ENCODE results near the gene TRIP12. TPM values are rescaled to one million over a fixed set of nuclear protein-coding genes. Genes with fewer than 3 reads are reported as not detected.

Gene TRIP12
- total RNA-seq, 2 donors from 2014 or later = 77.6 to 170 TPM

GRCh38 chr2:229956491-229956890 is 34.7 kb upstream of the TRIP12 start:
- 77 to 85% methylated on average over 3 of the region's 3 CpGs for WGBS, 2 donors
- intact Hi-C loops (cut with DNase I) = no loop called here
- DNase-seq (no peak), ATAC-seq (no peak)
- TF ChIP-seq POLR2A (IDR thresholded peaks at IDR 0.05) (no peak), CTCF (IDR thresholded peaks at IDR 0.05) (no peak)
- H3K4me1 ChIP-seq = no peaks in the 10 kb centered on the region
- no peaks in the 10 kb centered on the region for H3K9me3 ChIP-seq
- H3K36me3 ChIP-seq (replicated peaks in 1 of 2; ENCODE audit: insufficient read depth in 1 of 2, low read depth in 2 of 2) = no peaks in the 10 kb centered on the region
- H3K27me3 ChIP-seq = no peaks in the 10 kb centered on the region
- no peak overlapping the region for H3K27ac ChIP-seq
- H3K4me3 ChIP-seq = no peak overlapping the region

GRCh38 chr2:229955663-229956062 is 33.9 kb upstream of the TRIP12 start:
- TF ChIP-seq POLR2A (IDR thresholded peaks at IDR 0.05) = no peak
- no peak for TF ChIP-seq CTCF (IDR thresholded peaks at IDR 0.05)
- 82 to 97% methylated on average over 1 of the region's 1 CpG for WGBS, 2 donors
- ATAC-seq = no peak

DNA sequence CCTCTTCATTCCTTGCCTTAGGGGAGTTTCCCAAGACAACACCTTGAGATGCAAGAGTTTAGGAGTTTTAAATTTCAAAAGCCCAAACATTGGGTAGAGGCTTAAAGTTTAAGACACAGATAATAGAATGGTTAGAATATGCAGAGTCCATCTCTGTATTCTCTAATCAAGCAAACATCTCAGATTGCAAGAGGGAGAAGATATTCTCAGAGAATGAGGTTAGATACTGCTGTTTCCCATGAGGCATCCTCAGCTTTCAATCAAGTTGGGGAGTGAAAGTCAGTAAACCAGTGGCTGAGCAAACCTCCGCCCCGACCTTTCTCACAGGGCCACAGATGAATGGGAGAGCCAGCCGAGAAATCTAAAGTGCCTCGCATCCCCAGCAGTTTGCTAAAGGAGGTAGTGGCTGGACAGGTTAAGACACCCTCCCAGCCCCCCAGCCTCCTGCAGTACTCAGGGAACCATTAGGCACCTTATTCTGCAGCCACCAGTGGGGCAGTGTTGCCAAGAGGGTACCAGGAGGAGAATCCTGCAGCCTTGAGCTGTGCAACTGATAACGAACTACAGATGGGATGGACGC is 30.5 kb upstream of the TRIP12 start:
- no peak for DNase-seq
- no peak for ATAC-seq
- H3K27ac ChIP-seq = no peak overlapping the region
- no peaks in the 10 kb centered on the region for H3K9me3 ChIP-seq
- H3K27me3 ChIP-seq = no peaks in the 10 kb centered on the region
- intact Hi-C loops (cut with DNase I) = no loop called here
- 91 to 93% methylated on average over 5 to 6 of the region's 6 CpGs for WGBS, 2 donors
- no peaks in the 10 kb centered on the region for H3K4me1 ChIP-seq
- no peaks in the 10 kb centered on the region for H3K36me3 ChIP-seq (replicated peaks in 1 of 2; ENCODE audit: insufficient read depth in 1 of 2, low read depth in 2 of 2)
- H3K4me3 ChIP-seq = no peak overlapping the region
- TF ChIP-seq CTCF (IDR thresholded peaks at IDR 0.05) (no peak), POLR2A (IDR thresholded peaks at IDR 0.05) (no peak)

More at GRCh38 chr2:229955663-229956062, 33.9 kb upstream of the TRIP12 start:
- H3K4me3 ChIP-seq = no peak overlapping the region
- H3K36me3 ChIP-seq (replicated peaks in 1 of 2; ENCODE audit: insufficient read depth in 1 of 2, low read depth in 2 of 2) = no peaks in the 10 kb centered on the region
- no peaks in the 10 kb centered on the region for H3K27me3 ChIP-seq
- H3K9me3 ChIP-seq = no peaks in the 10 kb centered on the region
- H3K27ac ChIP-seq = no peak overlapping the region
- intact Hi-C loops (cut with DNase I) = no loop called here
- no peaks in the 10 kb centered on the region for H3K4me1 ChIP-seq
- DNase-seq = no peak

DNA sequence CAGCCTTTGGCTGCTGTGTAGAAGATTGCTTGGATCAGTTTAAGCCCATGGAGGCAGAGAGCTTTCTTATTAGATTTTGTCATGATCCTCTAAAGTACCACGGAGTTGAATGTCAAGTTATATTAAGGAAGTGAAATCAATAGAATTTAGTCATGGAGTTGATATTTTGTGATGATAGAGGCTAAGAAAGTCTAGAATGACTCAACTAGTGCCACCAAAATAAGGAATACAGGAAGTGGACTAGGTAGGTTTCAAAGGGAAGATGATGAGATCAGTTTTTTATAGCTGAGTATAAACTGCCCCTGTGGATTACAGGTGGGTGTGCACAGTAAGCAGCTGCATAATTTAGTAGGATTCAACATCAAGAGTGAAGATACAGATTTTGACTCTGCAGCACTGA is 25.7 kb upstream of the TRIP12 start:
- intact Hi-C loops (cut with DNase I) = no loop called here
- whole genome bisulfite sequencing, 2 donors = 77 to 88% methylated on average over 1 of the region's 1 CpG
- Histone ChIP-seq H3K9me3 (no peaks in the 10 kb centered on the region), H3K27me3 (no peaks in the 10 kb centered on the region), H3K36me3 (replicated peaks in 1 of 2; ENCODE audit: insufficient read depth in 1 of 2, low read depth in 2 of 2) (no peaks in the 10 kb centered on the region), H3K27ac (no peak overlapping the region), H3K4me1 (no peaks in the 10 kb centered on the region), H3K4me3 (no peak overlapping the region)
- ATAC-seq (no peak), DNase-seq (no peak)
- no peak for TF ChIP-seq CTCF (IDR thresholded peaks at IDR 0.05)
- TF ChIP-seq POLR2A (IDR thresholded peaks at IDR 0.05) = no peak

DNA sequence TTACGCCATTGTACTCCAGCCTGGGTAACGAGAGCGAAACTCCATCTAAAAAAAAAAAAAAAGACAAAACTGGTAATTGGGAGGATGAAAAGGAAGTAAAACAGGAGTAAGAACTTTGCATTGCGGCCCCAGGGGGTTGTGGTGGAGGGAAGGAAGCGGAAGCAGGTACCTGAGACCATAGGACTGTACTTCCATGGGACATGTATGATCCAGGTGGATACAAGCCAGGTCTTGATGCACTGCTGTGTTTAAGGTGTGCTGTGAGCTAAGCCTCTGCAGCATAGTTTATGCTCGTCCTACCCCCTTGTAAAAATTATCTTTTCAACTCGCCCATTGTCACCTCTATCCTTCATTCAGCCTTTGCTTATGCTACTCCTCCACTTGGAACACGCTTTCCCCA is 24.2 kb upstream of the TRIP12 start:
- TF ChIP-seq POLR2A (IDR thresholded peaks at IDR 0.05) = no peak
- no peak for ATAC-seq
- Histone ChIP-seq H3K9me3 (no peaks in the 10 kb centered on the region), H3K27ac (no peak overlapping the region), H3K4me1 (no peaks in the 10 kb centered on the region), H3K36me3 (replicated peaks in 1 of 2; ENCODE audit: insufficient read depth in 1 of 2, low read depth in 2 of 2) (no peaks in the 10 kb centered on the region), H3K4me3 (no peak overlapping the region), H3K27me3 (no peaks in the 10 kb centered on the region)
- intact Hi-C loops (cut with DNase I) = no loop called here
- no peak for DNase-seq
- 94 to 96% methylated on average over 8 of the region's 8 CpGs for WGBS, 2 donors
